HG03565 (cell line): ENCODE measurements around the gene FAP.

ENCODE experiments used
- ATAC-seq: cut with Tn5 transposase; IDR thresholded peaks from one replicate; pipeline ENCODE4 v1.9.1; 2021; ENCODE audit warnings: mild to moderate bottlenecking, moderate library complexity; ENCODE audit not compliant: unreplicated experiment

FAP gene

GRCh38 chr2:162243715-162244114 lies 470 bp upstream of the FAP start:
- no peak for ATAC-seq

DNA sequence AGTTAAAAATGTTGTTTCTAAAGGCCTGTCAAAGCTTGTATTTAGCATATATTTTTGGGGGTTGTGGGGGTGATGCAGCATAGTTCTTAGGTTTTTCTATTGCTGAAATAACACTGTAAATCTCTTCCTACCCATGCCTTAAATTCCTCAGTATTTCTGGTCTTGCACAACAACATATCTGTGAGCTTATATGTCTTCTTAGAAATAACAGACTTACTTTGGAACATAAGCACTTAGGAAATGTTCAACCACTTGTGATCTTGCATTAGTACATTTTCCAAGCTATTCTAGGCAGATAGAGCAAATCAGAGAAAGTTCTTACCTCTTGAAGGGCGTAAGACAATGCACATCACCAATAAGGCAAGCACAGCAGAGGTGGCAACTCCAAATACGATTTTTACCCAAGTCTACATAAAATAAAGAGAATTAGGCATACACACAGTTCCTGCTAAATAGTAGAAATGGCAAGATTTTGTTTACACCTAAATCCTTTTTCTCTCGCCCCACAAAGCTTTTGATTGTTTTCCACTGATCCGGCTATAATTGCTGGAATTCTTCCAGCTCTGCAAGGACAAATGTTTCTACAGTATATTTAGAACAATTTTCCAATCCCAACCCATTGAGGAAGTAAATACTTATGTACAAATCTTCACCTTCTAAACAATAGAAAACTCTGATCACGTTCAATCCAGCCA lies 512 bp downstream of the FAP start:
- no peak for ATAC-seq

DNA sequence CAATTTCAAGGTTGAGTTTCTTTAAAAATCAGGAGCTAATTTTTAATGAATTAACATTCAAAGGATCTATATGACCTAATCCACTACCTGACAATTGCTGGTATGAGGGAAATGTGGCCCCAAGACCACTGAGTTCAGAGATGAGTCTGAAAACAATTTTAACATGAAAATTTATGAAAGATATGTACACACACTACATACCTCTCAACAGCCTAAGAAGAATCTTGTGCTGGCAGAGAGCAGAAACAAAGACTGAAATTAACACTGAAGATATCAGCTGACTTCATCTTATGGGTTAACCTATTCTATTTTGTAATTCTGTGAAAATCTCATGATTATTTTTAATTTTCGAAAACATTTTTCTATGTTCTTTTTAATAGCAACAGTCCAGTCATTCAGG lies 1.7 kb downstream of the FAP start:
- no peak for ATAC-seq

GRCh38 chr2:162234620-162235462 lies 8.4 kb downstream of the FAP start:
- no peak for ATAC-seq

GRCh38 chr2:162233197-162233596 lies 10.0 kb downstream of the FAP start:
- no peak for ATAC-seq

GRCh38 chr2:162232671-162233070 lies 10.6 kb downstream of the FAP start:
- no peak for ATAC-seq

DNA sequence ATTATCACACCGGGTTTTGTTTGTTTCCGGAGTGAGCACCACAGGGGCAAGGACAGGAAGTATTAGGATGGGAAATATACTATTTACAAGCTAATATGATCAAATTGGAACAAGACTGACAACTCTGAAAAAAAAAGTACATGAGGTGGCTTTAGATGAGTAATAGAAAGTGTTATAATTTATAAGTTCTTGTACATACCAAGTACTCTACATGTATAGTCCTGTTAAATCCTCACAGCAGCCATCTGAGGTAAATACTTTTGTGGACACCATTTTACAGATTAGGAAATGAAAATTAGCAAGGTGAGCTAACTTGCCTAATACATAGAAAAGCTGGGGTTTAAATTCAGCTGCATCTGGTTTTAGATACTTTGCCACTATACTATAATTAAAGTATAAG lies 11.2 kb downstream of the FAP start:
- ATAC-seq = no peak

DNA sequence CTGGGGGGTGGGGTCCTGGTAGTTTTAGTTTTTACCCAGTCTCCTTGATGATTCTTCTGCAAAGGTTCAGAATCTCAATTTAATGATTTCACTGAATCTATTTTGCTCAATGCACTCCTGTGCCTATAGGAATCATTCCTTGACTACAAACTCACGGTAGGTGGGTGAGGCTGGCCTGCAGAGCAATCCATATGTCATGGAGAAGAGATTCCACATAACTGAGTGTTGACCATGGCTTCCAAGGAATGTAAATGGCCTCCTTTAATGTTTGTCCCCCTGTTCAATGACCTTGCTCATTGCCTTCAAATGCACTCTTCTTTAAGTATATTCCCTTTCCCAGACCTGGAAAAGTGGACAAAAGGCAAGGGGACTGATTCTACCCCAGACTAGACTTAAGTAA lies 12.5 kb downstream of the FAP start:
- no peak for ATAC-seq

DNA sequence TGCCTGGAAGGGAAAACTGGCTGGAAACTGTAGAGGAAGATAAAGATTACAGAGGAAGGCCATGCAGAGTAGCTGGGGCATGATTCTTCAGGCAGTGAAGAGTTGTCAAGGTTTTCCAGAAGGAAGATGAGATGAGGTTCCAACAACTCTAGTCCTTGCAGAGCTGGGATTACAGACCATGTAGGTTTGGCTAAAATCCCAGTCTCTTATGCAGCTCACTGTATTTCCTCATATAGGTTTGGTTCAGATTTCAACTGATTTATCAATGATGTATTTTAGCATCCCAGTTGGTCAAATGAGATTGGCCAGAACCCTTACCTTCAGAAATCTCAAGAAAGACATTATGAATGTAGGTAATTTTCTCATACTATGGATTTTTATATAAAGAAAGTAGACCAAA lies 16.4 kb downstream of the FAP start:
- ATAC-seq = no peak

DNA sequence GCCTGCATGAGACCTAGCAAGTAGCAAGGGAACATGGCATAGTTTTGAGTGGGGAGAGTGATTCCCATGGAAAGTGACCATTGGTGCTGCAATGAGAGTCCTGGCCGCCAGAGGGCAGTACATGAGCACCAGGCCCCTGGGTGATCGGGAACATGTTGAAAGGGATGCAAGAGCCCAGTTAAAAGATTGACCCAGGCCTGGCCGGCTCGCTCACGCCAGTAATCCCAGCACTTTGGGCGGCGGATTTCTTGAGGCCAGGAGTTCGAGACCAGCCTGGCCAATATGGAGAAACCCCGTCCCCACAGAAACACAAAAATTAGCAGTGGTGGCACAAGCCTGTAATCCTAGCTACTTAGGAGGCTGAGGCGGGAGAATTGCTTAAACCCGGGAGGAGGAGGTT lies 22.2 kb downstream of the FAP start:
- ATAC-seq = peak; percentile 84

DNA sequence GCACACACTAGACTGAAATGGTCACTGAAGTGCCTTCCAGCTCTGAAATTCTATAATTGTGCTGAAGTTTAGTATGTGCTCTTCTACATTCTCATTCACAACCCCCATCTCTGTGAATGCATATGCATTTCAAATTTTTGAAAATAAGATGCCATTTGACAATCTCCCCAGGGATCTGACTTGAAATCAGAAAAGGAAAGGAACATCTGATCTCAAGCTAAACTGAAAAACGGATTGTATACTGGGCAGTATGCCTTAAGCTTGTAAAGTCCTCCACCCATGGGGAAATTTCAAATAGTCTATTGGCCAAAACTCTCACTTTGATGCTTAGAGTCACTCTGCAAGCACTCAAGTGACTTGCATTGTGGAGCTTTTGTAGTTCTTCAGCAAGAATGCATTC lies 22.9 kb downstream of the FAP start:
- no peak for ATAC-seq

- no peak for ATAC-seq
Measured at GRCh38 chr2:162219426-162219825, 23.8 kb downstream of the FAP start.

DNA sequence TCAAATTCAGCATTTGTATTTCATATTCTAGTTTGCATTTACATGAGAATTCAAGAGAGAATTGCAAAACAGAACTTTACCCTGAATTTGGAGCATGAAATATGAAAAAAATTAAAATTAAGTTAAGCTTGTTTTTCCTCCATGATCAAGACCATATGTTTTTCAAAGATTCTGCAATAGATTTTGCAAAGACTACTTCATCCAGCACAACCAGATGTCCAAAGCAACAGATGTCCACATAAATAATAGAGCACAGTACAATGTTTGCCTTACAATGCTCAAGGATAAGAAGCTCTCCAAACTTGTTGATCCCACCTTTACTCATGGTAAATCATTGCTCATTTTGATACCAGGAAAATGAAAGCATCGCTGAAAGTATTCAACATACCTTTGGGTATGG lies 25.6 kb downstream of the FAP start:
- no peak for ATAC-seq

- no peak for ATAC-seq
Measured at GRCh38 chr2:162215162-162215561, 28.1 kb downstream of the FAP start.

- ATAC-seq = no peak
Measured at GRCh38 chr2:162212366-162212765, 30.9 kb downstream of the FAP start.

DNA sequence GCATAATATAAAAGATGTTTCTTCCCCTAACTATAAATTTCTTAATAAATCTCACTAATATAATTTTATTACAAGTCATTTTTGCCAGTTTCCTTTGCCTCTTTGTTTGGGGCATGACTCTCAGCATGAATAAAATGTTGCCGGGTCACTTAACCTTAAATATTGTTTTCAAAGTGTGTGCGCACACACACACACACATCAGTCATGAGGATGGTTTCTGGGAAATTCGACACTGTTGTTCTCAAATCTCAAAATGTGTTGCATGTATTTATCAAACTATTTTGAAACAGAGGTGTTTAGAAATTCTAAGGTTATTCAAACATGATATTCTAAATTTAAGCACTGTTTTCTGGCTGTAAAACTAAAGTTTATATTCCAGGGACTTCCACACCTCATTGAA lies 31.5 kb downstream of the FAP start:
- ATAC-seq = no peak

GRCh38 chr2:162210385-162210784 lies 32.9 kb downstream of the FAP start:
- no peak for ATAC-seq

DNA sequence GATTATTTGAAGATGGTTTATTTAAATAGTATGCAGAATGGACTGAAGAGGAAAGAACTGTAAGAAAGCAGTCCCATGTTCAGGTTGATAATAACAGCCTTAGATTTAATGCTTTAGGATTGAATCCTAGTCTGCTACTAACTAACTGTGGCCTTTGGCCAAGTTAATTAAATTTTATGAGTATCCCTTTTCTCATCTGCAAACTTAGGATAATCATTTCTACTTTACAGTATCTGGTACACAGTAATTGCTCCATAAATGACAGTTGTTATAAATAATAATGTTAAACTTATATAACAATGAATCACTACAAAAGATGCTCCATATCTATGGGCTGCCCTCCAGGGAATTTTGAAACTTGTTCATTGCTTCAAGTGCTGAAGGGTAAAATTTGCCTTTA lies 41.0 kb downstream of the FAP start:
- ATAC-seq = no peak

DNA sequence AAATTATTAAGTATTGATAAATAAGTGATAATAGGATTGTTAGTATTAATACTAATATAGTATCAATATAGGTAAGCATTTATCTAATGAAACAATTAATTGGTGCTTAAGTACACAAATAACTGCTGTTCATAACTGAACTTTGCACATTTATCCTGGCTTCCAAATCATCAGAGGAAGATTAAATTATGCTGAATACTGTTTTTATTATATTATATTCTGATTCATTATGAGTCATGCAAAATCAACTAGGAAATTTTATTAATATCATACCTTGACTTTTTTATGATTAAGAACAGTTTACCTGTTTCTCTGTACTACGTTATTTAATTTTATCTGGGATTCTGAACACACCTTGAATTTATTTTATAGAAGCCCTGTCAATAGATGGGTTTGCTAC lies 42.6 kb downstream of the FAP start:
- no peak for ATAC-seq

DNA sequence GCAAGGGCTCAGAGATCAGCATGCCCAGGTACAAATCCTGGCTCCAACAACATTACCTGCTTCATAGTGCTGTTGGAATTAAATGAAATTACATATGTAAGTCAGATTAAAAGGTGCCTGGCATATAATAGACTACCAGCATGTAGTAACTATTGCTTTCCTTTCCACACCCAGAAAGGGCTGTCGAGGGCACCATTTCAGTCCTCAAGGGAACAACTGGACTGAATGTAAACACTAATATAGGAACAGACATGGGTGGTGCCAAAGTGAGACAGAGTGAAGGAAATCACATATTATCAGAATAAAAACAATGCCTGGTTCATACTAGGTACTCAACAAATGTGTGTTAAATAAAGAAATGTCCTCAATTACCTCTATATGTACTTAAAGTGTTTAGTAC lies 43.3 kb downstream of the FAP start:
- no peak for ATAC-seq

- no peak for ATAC-seq
Measured at GRCh38 chr2:162198239-162198638, 45.0 kb downstream of the FAP start.

GRCh38 chr2:162197069-162197825 lies 46.0 kb downstream of the FAP start:
- ATAC-seq = no peak
